Measurements from ENCODE around the gene LYSMD2.

- TF ChIP-seq POLR2A (IDR thresholded peaks at IDR 0.05) (no peak), CTCF (IDR thresholded peaks at IDR 0.05) (no peak)
These were observed 5.7 kb downstream of the LYSMD2 start for GRCh38 chr15:51731549-51732267.
